Sigmoid colon (tissue), 7 donors: ENCODE measurements around the gene DHCR7. TPM values are rescaled to one million over a fixed set of nuclear protein-coding genes. Genes with fewer than 3 reads are reported as not detected.
A peak's percentile ranks its signal among the peaks of the same experiment; 100 is the strongest.

Source experiments
- DNase-seq: peaks from one replicate; pipeline ENCODE4 v3.0.0-alpha.2; 2019
- H3K27ac ChIP-seq, 4 donors: fragments of 200-600 bp; sonication (generic); one replicate each; pipeline ENCODE4 v1.5.1; 2016 to 2019; ENCODE audit warnings: mild to moderate bottlenecking in 1 of 4
- H3K27me3 ChIP-seq, 3 donors: fragments of 200-600 bp; sonication (generic); one replicate each; pipeline ENCODE4 v1.5.1; 2019; ENCODE audit warnings: mild to moderate bottlenecking in 1 of 3
- H3K36me3 ChIP-seq, 4 donors: fragments of 200-600 bp; sonication (generic); one replicate each; pipeline ENCODE4 v1.5.1; 2016 to 2019
- H3K4me1 ChIP-seq, 4 donors: fragments of 200-600 bp; sonication (generic); one replicate each; pipeline ENCODE4 v1.5.1; 2017 to 2019
- H3K4me3 ChIP-seq, 4 donors: fragments of 200-600 bp; sonication (generic); one replicate each; pipeline ENCODE4 v1.5.1; 2017 to 2019; ENCODE audit warnings: mild to moderate bottlenecking in 2 of 4, moderate library complexity in 1 of 4
- H3K9me3 ChIP-seq, 4 donors: fragments of 200-600 bp in 3 of 4; sonication (generic) in 3 of 4; one replicate each; pipeline versions ENCODE4 v1.5.1 to v1.6.1; 2013 to 2019
- CTCF ChIP-seq, 4 experiments: fragments of 450-650 bp in 3 of 4; fragments of 200-600 bp in 1 of 4; IDR thresholded peaks; one replicate each; pipeline ENCODE4 v1.5.1; 2016 to 2019; ENCODE audit warnings: antibody characterized with exemption in 4 of 4, mild to moderate bottlenecking in 3 of 4, moderate library complexity in 2 of 4
- EP300 ChIP-seq, 4 donors: sonication (generic); formaldehyde crosslinking; IDR thresholded peaks; one replicate each; pipeline ENCODE4 v1.6.1; 2017; ENCODE audit warnings: antibody characterized with exemption in 4 of 4
- POLR2A ChIP-seq, 2 donors: fragments of 450-650 bp; IDR thresholded peaks; one replicate each; pipeline ENCODE4 v1.6.1; 2016; ENCODE audit warnings: antibody characterized with exemption in 2 of 2, mild to moderate bottlenecking in 2 of 2, moderate library complexity in 2 of 2
- POLR2AphosphoS5 ChIP-seq, 4 donors: sonication (generic); formaldehyde crosslinking; IDR thresholded peaks; one replicate each; pipeline ENCODE4 v1.6.1; 2017; ENCODE audit warnings: antibody characterized with exemption in 4 of 4
- WGBS, 2 donors: extraction: QIAGEN DNeasy Blood & Tissue Kit; methylation state at CpG; one replicate each; pipeline ENCODE4 v1.1.7; 2013; 5-methylcytosine and 5-hydroxymethylcytosine counted together
- intact Hi-C: fragments of 100-400 bp; cut with DNase I; formaldehyde crosslinking; loops from one replicate; pipeline ENCODE4 v1.15.1; 2023
- polyA plus RNA-seq, 3 donors: library from polyadenylated mRNA; stranded (reverse); fragments of 200-250 nt; gene quantifications; one replicate each; pipeline ENCODE4 v1.2.3, GENCODE V29; 2013
- total RNA-seq, 4 donors: library from RNA; depleted of rRNA; stranded (reverse); fragments of >200 nt; gene quantifications; one replicate each; pipeline ENCODE4 v1.1.0, GENCODE V29; 2016
- donor health status: healthy with polysubstance abuse.
- donor health status: Bipolar disorder and iron deficiency.
- donor health status: healthy.

DHCR7 gene
- total and polyA plus RNA-seq, 7 donors, result 2.4 to 54.2 (median 6.0) TPM

- whole genome bisulfite sequencing, 2 donors, result 91% methylated on average over 9 of the region's 9 CpGs
- no peak for TF ChIP-seq POLR2AphosphoS5 (IDR thresholded peaks at IDR 0.05)
- no peak for TF ChIP-seq CTCF (IDR thresholded peaks at IDR 0.05)
- TF ChIP-seq EP300 (IDR thresholded peaks at IDR 0.05), result no peak
- no peak for TF ChIP-seq POLR2A (IDR thresholded peaks at IDR 0.05)
- no peak overlapping the region for H3K4me3 ChIP-seq
- no peaks in the 10 kb centered on the region for H3K9me3 ChIP-seq
- peaks cover 0 to 42% (median 13%) of the 10 kb centered on the region in 4 donors for H3K36me3 ChIP-seq
- H3K4me1 ChIP-seq, result no peaks in the 10 kb centered on the region
- DNase-seq, result peak; percentile 50
- H3K27me3 ChIP-seq, result no peaks in the 10 kb centered on the region
- no peak overlapping the region for H3K27ac ChIP-seq
- intact Hi-C loops, result no loop called here
These were observed 18.2 kb upstream of the DHCR7 start for GRCh38 chr11:71466358-71466757.

DNA sequence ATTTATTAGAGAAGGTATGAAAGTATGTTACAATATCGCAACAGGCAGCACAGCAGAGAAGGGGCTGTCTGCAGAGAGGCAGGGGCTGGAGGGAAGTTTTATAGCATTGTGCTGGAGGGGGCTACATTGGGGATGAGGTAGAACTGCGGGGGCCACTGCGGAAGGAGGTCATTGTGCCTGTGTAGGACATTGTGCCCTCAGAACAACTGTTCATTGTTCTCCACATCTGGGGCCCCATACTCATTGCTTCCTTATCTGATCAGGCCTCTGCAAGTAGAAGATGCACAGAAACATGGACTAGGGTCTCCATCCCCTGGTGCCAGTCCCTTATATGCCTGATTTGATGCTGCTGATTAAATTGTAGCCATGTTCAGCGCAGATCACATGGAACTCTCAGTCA lies 16.9 kb upstream of the DHCR7 start:
- no peaks in the 10 kb centered on the region for H3K27me3 ChIP-seq
- H3K27ac ChIP-seq, result no peak overlapping the region
- intact Hi-C loops, result no loop called here
- DNase-seq, result no peak
- H3K4me3 ChIP-seq, result no peak overlapping the region
- WGBS, 2 donors, result 99% methylated on average over 4 of the region's 4 CpGs
- H3K36me3 ChIP-seq, result peaks cover 0 to 55% (median 15%) of the 10 kb centered on the region in 4 donors
- no peaks in the 10 kb centered on the region for H3K9me3 ChIP-seq
- no peak for TF ChIP-seq POLR2A (IDR thresholded peaks at IDR 0.05)
- no peak for TF ChIP-seq POLR2AphosphoS5 (IDR thresholded peaks at IDR 0.05)
- TF ChIP-seq EP300 (IDR thresholded peaks at IDR 0.05), result no peak
- no peak for TF ChIP-seq CTCF (IDR thresholded peaks at IDR 0.05)
- no peaks in the 10 kb centered on the region for H3K4me1 ChIP-seq

- Histone ChIP-seq H3K9me3 (no peaks in the 10 kb centered on the region), H3K27ac (no peak overlapping the region), H3K4me3 (no peak overlapping the region), H3K27me3 (no peaks in the 10 kb centered on the region), H3K4me1 (no peaks in the 10 kb centered on the region), H3K36me3 (peaks cover 3 to 70% (median 28%) of the 10 kb centered on the region in 4 donors)
- WGBS, 2 donors, result 94% methylated on average over 34 of the region's 34 CpGs
- TF ChIP-seq POLR2A (IDR thresholded peaks at IDR 0.05) (no peak), CTCF (IDR thresholded peaks at IDR 0.05) (no peak), EP300 (IDR thresholded peaks at IDR 0.05) (no peak), POLR2AphosphoS5 (IDR thresholded peaks at IDR 0.05) (no peak)
- intact Hi-C loops, result no loop called here
- peak; percentile 49 for DNase-seq
These were observed 15.4 kb upstream of the DHCR7 start for GRCh38 chr11:71463331-71464211.

DNA sequence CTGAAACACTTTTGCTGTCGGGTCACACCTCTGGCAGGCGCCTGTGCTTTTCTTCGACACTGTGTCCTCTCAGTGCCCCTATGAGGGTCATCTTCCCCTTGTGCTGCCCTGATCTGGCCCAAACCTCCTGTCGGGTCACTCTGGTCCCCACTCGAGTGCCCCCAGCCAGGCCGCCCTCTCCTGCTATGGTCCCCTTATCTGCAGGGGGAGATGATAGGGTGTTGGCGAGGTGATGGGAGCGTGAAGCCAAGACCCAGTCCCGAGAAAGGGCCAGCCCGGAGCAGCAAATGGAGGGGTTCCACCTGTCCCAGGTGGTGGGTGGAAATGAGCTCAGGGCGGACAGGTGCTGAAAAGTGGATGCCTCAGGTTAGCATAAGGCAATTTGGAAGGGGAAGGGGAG lies 14.5 kb upstream of the DHCR7 start:
- H3K27ac ChIP-seq, result no peak overlapping the region
- no peak overlapping the region for H3K4me3 ChIP-seq
- intact Hi-C loops, result no loop called here
- H3K9me3 ChIP-seq, result no peaks in the 10 kb centered on the region
- H3K4me1 ChIP-seq, result no peaks in the 10 kb centered on the region
- peaks cover 9 to 78% (median 35%) of the 10 kb centered on the region in 4 donors for H3K36me3 ChIP-seq
- 96 to 98% methylated on average over 11 of the region's 11 CpGs for WGBS, 2 donors
- TF ChIP-seq POLR2A (IDR thresholded peaks at IDR 0.05) (no peak), EP300 (IDR thresholded peaks at IDR 0.05) (no peak), CTCF (IDR thresholded peaks at IDR 0.05) (no peak), POLR2AphosphoS5 (IDR thresholded peaks at IDR 0.05) (no peak)
- no peaks in the 10 kb centered on the region for H3K27me3 ChIP-seq
- DNase-seq, result no peak
